IMR-90 (cell line): ENCODE results near the gene TBX1. TPM values are rescaled to one million over a fixed set of nuclear protein-coding genes. Genes with fewer than 3 reads are reported as not detected.

Source experiments
- ATAC-seq: fragments of 200-7000 bp; cut with Tn5 transposase; 2 replicates; pipeline ENCODE4 v1.9.1; 2020; ENCODE audit warnings: low read depth, mild to moderate bottlenecking, moderate library complexity
- BruUV-seq: library from RNA; stranded (reverse); fragments of 400-500 nt; replicated peaks from 2 replicates; lab custom pipeline; 2021; lab: Mats Ljungman, UMichigan
- CTCF ChIA-PET: fragments of 300-600 bp; formaldehyde crosslinking; extraction: SDS; loops from one replicate; lab custom pipeline; 2021; ENCODE audit warnings: antibody characterized with exemption; lab: Yijun Ruan, JAX
- POLR2A ChIA-PET: fragments of 300-600 bp; sonication (Branson Sonifier 250); formaldehyde crosslinking; loops from one replicate; lab custom pipeline; 2022; ENCODE audit warnings: antibody characterized with exemption; ENCODE audit not compliant: unreplicated experiment; lab: Charles Lee
- DNase-seq: peaks from one replicate; pipeline ENCODE4 v3.0.0; 2013
- H2AFZ ChIP-seq: replicated peaks from 2 replicates; pipeline ENCODE3; 2013; ENCODE audit warnings: low read length, mild to moderate bottlenecking; ENCODE audit not compliant: poor library complexity
- H2AK5ac ChIP-seq: 2 replicates; pipeline ENCODE4 v1.6.1; 2013; ENCODE audit warnings: low read depth, low read length, inconsistent platforms
- H2AK9ac ChIP-seq: replicated peaks from 2 replicates; pipeline ENCODE3; 2013; ENCODE audit warnings: mild to moderate bottlenecking, low read depth, low read length, moderate library complexity; ENCODE audit not compliant: poor library complexity
- H2BK120ac ChIP-seq: 2 replicates; pipeline ENCODE4 v1.6.1; 2013; ENCODE audit warnings: low read depth, low read length, inconsistent platforms
- H2BK15ac ChIP-seq: 3 replicates; pipeline ENCODE4 v1.6.1; 2013; ENCODE audit warnings: low read depth, low read length, inconsistent platforms
- H2BK20ac ChIP-seq: 2 replicates; pipeline ENCODE4 v1.6.1; 2013; ENCODE audit warnings: low read depth, mild to moderate bottlenecking, inconsistent platforms, low read length, moderate library complexity
- H2BK5ac ChIP-seq: 2 replicates; pipeline ENCODE4 v1.6.1; 2013; ENCODE audit warnings: mild to moderate bottlenecking, low read depth, low read length, inconsistent platforms; ENCODE audit not compliant: poor library complexity, severe bottlenecking
- H3K14ac ChIP-seq: replicated peaks from 2 replicates; pipeline ENCODE4 v1.6.1; 2013; ENCODE audit warnings: low read depth, low read length, inconsistent platforms
- H3K18ac ChIP-seq: 2 replicates; pipeline ENCODE4 v1.6.1; 2013; ENCODE audit warnings: low read depth, low read length, control low read depth
- H3K23ac ChIP-seq: 2 replicates; pipeline ENCODE4 v1.6.1; 2013; ENCODE audit warnings: low read depth, low read length, inconsistent platforms
- H3K27ac ChIP-seq: 2 replicates; pipeline ENCODE4 v1.5.1; 2013; ENCODE audit warnings: mild to moderate bottlenecking, control low read depth, low read length; ENCODE audit not compliant: insufficient read depth
- H3K27me3 ChIP-seq: 2 replicates; pipeline ENCODE4 v1.6.1; 2013; ENCODE audit warnings: low read length; ENCODE audit not compliant: control insufficient read depth, insufficient read depth
- H3K36me3 ChIP-seq: 2 replicates; pipeline ENCODE4 v1.6.1; 2013; ENCODE audit warnings: low read length, mixed read lengths; ENCODE audit not compliant: control insufficient read depth, insufficient read depth
- H3K4ac ChIP-seq: 2 replicates; pipeline ENCODE4 v1.6.1; 2013; ENCODE audit warnings: low read depth, low read length, inconsistent platforms
- H3K4me1 ChIP-seq: 2 replicates; pipeline ENCODE4 v1.6.1; 2013; ENCODE audit warnings: low read length, mixed read lengths; ENCODE audit not compliant: control insufficient read depth, insufficient read depth
- H3K4me2 ChIP-seq: 2 replicates; pipeline ENCODE4 v1.6.1; 2013; ENCODE audit warnings: low read depth, mild to moderate bottlenecking, control low read depth, low read length, moderate library complexity
- H3K4me3 ChIP-seq: 2 replicates; pipeline ENCODE4 v1.5.1; 2013; ENCODE audit warnings: low read depth, mild to moderate bottlenecking, control low read depth, low read length, moderate library complexity; ENCODE audit not compliant: insufficient read depth
- H3K56ac ChIP-seq: 2 replicates; pipeline ENCODE4 v1.6.1; 2013; ENCODE audit warnings: low read length, inconsistent platforms; ENCODE audit not compliant: insufficient read depth; ENCODE audit errors: extremely low read depth
- H3K79me1 ChIP-seq, 2 experiments: 2 replicates each; pipeline ENCODE4 v1.6.1; 2013; ENCODE audit warnings: low read length in 2 of 2, inconsistent platforms in 1 of 2, low read depth in 1 of 2
- H3K9ac ChIP-seq: 2 replicates; pipeline ENCODE4 v1.6.1; 2013; ENCODE audit warnings: low read depth, low read length, control low read depth
- H3K9me1 ChIP-seq: 2 replicates; pipeline ENCODE4 v1.6.1; 2013; ENCODE audit warnings: low read length, inconsistent platforms; ENCODE audit not compliant: insufficient read depth
- H3K9me3 ChIP-seq: 2 replicates; pipeline ENCODE4 v1.6.1; 2013; ENCODE audit warnings: low read length; ENCODE audit not compliant: control insufficient read depth, insufficient read depth
- H4K20me1 ChIP-seq: 2 replicates; pipeline ENCODE4 v1.6.1; 2013; ENCODE audit warnings: low read length, inconsistent platforms; ENCODE audit not compliant: insufficient read depth
- H4K5ac ChIP-seq: 2 replicates; pipeline ENCODE4 v1.6.1; 2013; ENCODE audit warnings: mild to moderate bottlenecking, low read depth, low read length, control low read depth
- H4K8ac ChIP-seq, 2 experiments: 2 replicates each; pipeline ENCODE4 v1.6.1; 2013; ENCODE audit warnings: low read depth in 2 of 2, low read length in 2 of 2, control low read depth in 1 of 2, inconsistent platforms in 1 of 2
- H4K91ac ChIP-seq: 2 replicates; pipeline ENCODE4 v1.6.1; 2013; ENCODE audit warnings: low read depth, low read length, inconsistent platforms; ENCODE audit not compliant: insufficient read depth
- BHLHE40 ChIP-seq: fragments of 150-350 bp; IDR thresholded peaks from 2 replicates; pipeline ENCODE4 v1.6.1; 2016; ENCODE audit warnings: mild to moderate bottlenecking, low read depth, low read length
- CEBPB ChIP-seq: IDR thresholded peaks from 2 replicates; pipeline ENCODE4 v1.6.1; 2012; ENCODE audit warnings: low read depth, low read length, improper control_type of control experiment
- CTCF ChIP-seq: conservative IDR thresholded peaks from 2 replicates; pipeline ENCODE4 v1.5.1; 2012; ENCODE audit warnings: mild to moderate bottlenecking, low read depth, low read length, improper control_type of control experiment
- FOS ChIP-seq: fragments of 150-350 bp; IDR thresholded peaks from 2 replicates; pipeline ENCODE4 v1.6.1; 2016; ENCODE audit warnings: low read depth, low read length
- MAFK ChIP-seq: IDR thresholded peaks from 2 replicates; pipeline ENCODE4 v1.6.1; 2012; ENCODE audit warnings: low read depth, low read length, improper control_type of control experiment
- MAZ ChIP-seq: IDR thresholded peaks from 2 replicates; pipeline ENCODE4 v1.6.1; 2012; ENCODE audit warnings: low read depth, mild to moderate bottlenecking, low read length, improper control_type of control experiment, moderate library complexity, borderline replicate concordance
- MXI1 ChIP-seq: IDR thresholded peaks from 2 replicates; pipeline ENCODE4 v1.6.1; 2012; ENCODE audit warnings: low read depth, mild to moderate bottlenecking, low read length, moderate library complexity, borderline replicate concordance
- NFE2L2 ChIP-seq: fragments of 150-350 bp; IDR thresholded peaks from 2 replicates; pipeline ENCODE4 v1.6.1; 2016; ENCODE audit warnings: low read depth, mild to moderate bottlenecking, low read length
- RAD21 ChIP-seq: IDR thresholded peaks from 2 replicates; pipeline ENCODE4 v1.6.1; 2012; ENCODE audit warnings: low read length, improper control_type of control experiment
- RFX5 ChIP-seq: IDR thresholded peaks from 2 replicates; pipeline ENCODE4 v1.8.0; 2012; ENCODE audit warnings: low read depth, mild to moderate bottlenecking, low read length, moderate library complexity
- SMC3 ChIP-seq: fragments of 150-350 bp; IDR thresholded peaks from 2 replicates; pipeline ENCODE4 v1.6.1; 2016; ENCODE audit warnings: low read depth, mild to moderate bottlenecking, antibody characterized with exemption, low read length, moderate library complexity
- USF2 ChIP-seq: fragments of 150-350 bp; IDR thresholded peaks from 2 replicates; pipeline ENCODE4 v1.6.1; 2017; ENCODE audit warnings: mild to moderate bottlenecking, antibody characterized with exemption, low read length, low read depth
- WGBS, 2 experiments: methylation state at CpG; one replicate each; pipeline versions ENCODE4 v1.1.5 to v1.1.7; 2013; ENCODE audit warnings: missing lambda C conversion rate in 2 of 2; ENCODE audit not compliant: insufficient read length in 1 of 2; ENCODE audit errors: extremely low coverage in 2 of 2; 5-methylcytosine and 5-hydroxymethylcytosine counted together
- dilution Hi-C: fragments of 300-500 bp; cut with HindIII; formaldehyde crosslinking; loops from one replicate; pipeline ENCODE4 v1.14.3; 2018; ENCODE audit warnings: low sequenced_read_pairs; ENCODE audit not compliant: unreplicated experiment
- in situ Hi-C: fragments of 300-500 bp; cut with MboI; formaldehyde crosslinking; loops from 3 replicates; pipeline ENCODE4 v1.14.3; 2019; ENCODE audit warnings: low sequenced_read_pairs, inconsistent platforms, mixed read lengths
- intact Hi-C: fragments of 100-400 bp; cut with micrococcal nuclease; formaldehyde crosslinking; loops from 2 replicates; pipeline ENCODE4 v1.10.0; 2022
- polyA plus RNA-seq, 3 experiments: library from polyadenylated mRNA; depleted of rRNA; stranded (reverse); fragments of >200 nt; gene quantifications; 2 replicates each; pipeline ENCODE4 v1.2.3, GENCODE V29; 2012; ENCODE audit warnings: low replicate concordance in 1 of 3
- total RNA-seq: library from RNA; depleted of rRNA; stranded (reverse); fragments of >200 nt; gene quantifications from 2 replicates; pipeline ENCODE4 v1.2.3, GENCODE V29; 2012

Gene TBX1
- total and polyA plus RNA-seq, 2 of the 4 experiments (the other 2 are of a cell fraction): 0.03 TPM; not detected in 1

- BruUV-seq: no TSS peak
- TF ChIP-seq FOS (no peak), CTCF (no peak), USF2 (no peak), BHLHE40 (no peak), CEBPB (no peak), RFX5 (no peak), MAFK (no peak), MAZ (no peak), RAD21 (no peak), NFE2L2 (no peak), SMC3 (no peak), MXI1 (no peak)
- 0 out of 2 replicates have a peak overlapping the region, but pooled peaks have one; percentile 60 for H2BK120ac ChIP-seq
- peak overlapping the region; percentile 93 for H3K4me2 ChIP-seq
- H3K36me3 ChIP-seq: peaks cover 16% of the 10 kb centered on the region
- H2BK20ac ChIP-seq: no peak overlapping the region
- peak overlapping the region; percentile 43 for H2BK5ac ChIP-seq
- H3K4me3 ChIP-seq: peak overlapping the region; percentile 71
- H3K4me1 ChIP-seq: peaks cover 15% of the 10 kb centered on the region
- 0 out of 2 replicates have a peak overlapping the region, but pooled peaks have one; percentile 66 for H3K14ac ChIP-seq
- H3K18ac ChIP-seq: peak overlapping the region; percentile 58
- intact Hi-C loops: loop anchor here (1.0 kb wide), 2 partner anchors 39 to 86 kb away; no protein-coding TSS in a partner anchor
- H4K5ac ChIP-seq: peak overlapping the region; percentile 59; the same call in 1 of the 2 replicates
- no peaks in the 10 kb centered on the region for H3K9me3 ChIP-seq
- H3K9me1 ChIP-seq: peaks cover 7% of the 10 kb centered on the region
- ATAC-seq (no peak), DNase-seq (no peak)
- H4K91ac ChIP-seq: peak overlapping the region; percentile 21; the same call in 1 of the 2 replicates
- ChIA-PET POLR2A (no interaction called here), CTCF (no interaction called here)
- H2AK5ac ChIP-seq: peak overlapping the region; percentile 82; the same call in 1 of the 2 replicates
- dilution Hi-C loops: no loop called here
- H2AK9ac ChIP-seq: peak overlapping the region; percentile 92
- H4K8ac ChIP-seq: peak overlapping the region; percentile 71 to 87; a peak in 3 of 4 replicates
- peak overlapping the region; percentile 82 for H3K9ac ChIP-seq
- in situ Hi-C loops: no loop called here
- peak overlapping the region; percentile 59; the same call in 1 of the 2 replicates for H3K23ac ChIP-seq
- H4K20me1 ChIP-seq: peaks cover 6% of the 10 kb centered on the region; the same call in 1 of the 2 replicates
- peaks cover 12% of the 10 kb centered on the region; the same call in 1 of the 2 replicates for H3K27me3 ChIP-seq
- peak overlapping the region; percentile 98 for H2AFZ ChIP-seq
- 2% methylated on average over 40 of the region's 70 CpGs; no CpG with 5 or more reads in 1 of the 2 experiments for WGBS, 2 experiments
- H2BK15ac ChIP-seq: no peak overlapping the region; the same call in 2 of the 3 replicates
- peak overlapping the region; percentile 38; the same call in 1 of the 2 replicates for H3K27ac ChIP-seq
- no peak overlapping the region for H3K56ac ChIP-seq
- H3K79me1 ChIP-seq: peaks cover 0 to 4% of the 10 kb centered on the region in 2 experiments; a peak in 1 of 4 replicates
- peak overlapping the region; percentile 88 for H3K4ac ChIP-seq
These were observed 42.0 kb upstream of the TBX1 start for GRCh38 chr22:19718456-19719049.
